IMR-90 (cell line): ENCODE results near the gene EEF1AKMT2.

Experiments used
- BHLHE40 ChIP-seq: fragments of 150-350 bp; IDR thresholded peaks from 2 replicates; pipeline ENCODE4 v1.6.1; 2016; ENCODE audit warnings: mild to moderate bottlenecking, low read depth, low read length
- CEBPB ChIP-seq: IDR thresholded peaks from 2 replicates; pipeline ENCODE4 v1.6.1; 2012; ENCODE audit warnings: low read depth, low read length, improper control_type of control experiment
- CHD1 ChIP-seq: IDR thresholded peaks from 2 replicates; pipeline ENCODE4 v1.6.1; 2012; ENCODE audit warnings: low read depth, low read length, improper control_type of control experiment
- FOS ChIP-seq: fragments of 150-350 bp; IDR thresholded peaks from 2 replicates; pipeline ENCODE4 v1.6.1; 2016; ENCODE audit warnings: low read depth, low read length
- MAZ ChIP-seq: IDR thresholded peaks from 2 replicates; pipeline ENCODE4 v1.6.1; 2012; ENCODE audit warnings: low read depth, mild to moderate bottlenecking, low read length, improper control_type of control experiment, moderate library complexity, borderline replicate concordance
- POLR2A ChIP-seq: IDR thresholded peaks from 2 replicates; pipeline ENCODE4 v1.6.1; 2012; ENCODE audit warnings: mild to moderate bottlenecking, low read depth, low read length
- RAD21 ChIP-seq: IDR thresholded peaks from 2 replicates; pipeline ENCODE4 v1.6.1; 2012; ENCODE audit warnings: low read length, improper control_type of control experiment
- RCOR1 ChIP-seq: IDR thresholded peaks from 2 replicates; pipeline ENCODE4 v1.6.1; 2012; ENCODE audit warnings: mild to moderate bottlenecking, low read length, improper control_type of control experiment; ENCODE audit not compliant: insufficient replicate concordance
- RFX5 ChIP-seq: IDR thresholded peaks from 2 replicates; pipeline ENCODE4 v1.8.0; 2012; ENCODE audit warnings: low read depth, mild to moderate bottlenecking, low read length, moderate library complexity
- SMC3 ChIP-seq: fragments of 150-350 bp; IDR thresholded peaks from 2 replicates; pipeline ENCODE4 v1.6.1; 2016; ENCODE audit warnings: low read depth, mild to moderate bottlenecking, antibody characterized with exemption, low read length, moderate library complexity
- TF ChIP-seq, protein P1 (sequence below): conservative IDR thresholded peaks from 2 replicates; pipeline ENCODE4 v1.5.1; 2012; ENCODE audit warnings: mild to moderate bottlenecking, low read depth, low read length, improper control_type of control experiment
- TF ChIP-seq, protein P2 (sequence below): fragments of 150-350 bp; IDR thresholded peaks from 2 replicates; pipeline ENCODE4 v1.6.1; 2017; ENCODE audit warnings: mild to moderate bottlenecking, antibody characterized with exemption, low read length, low read depth

DNA sequence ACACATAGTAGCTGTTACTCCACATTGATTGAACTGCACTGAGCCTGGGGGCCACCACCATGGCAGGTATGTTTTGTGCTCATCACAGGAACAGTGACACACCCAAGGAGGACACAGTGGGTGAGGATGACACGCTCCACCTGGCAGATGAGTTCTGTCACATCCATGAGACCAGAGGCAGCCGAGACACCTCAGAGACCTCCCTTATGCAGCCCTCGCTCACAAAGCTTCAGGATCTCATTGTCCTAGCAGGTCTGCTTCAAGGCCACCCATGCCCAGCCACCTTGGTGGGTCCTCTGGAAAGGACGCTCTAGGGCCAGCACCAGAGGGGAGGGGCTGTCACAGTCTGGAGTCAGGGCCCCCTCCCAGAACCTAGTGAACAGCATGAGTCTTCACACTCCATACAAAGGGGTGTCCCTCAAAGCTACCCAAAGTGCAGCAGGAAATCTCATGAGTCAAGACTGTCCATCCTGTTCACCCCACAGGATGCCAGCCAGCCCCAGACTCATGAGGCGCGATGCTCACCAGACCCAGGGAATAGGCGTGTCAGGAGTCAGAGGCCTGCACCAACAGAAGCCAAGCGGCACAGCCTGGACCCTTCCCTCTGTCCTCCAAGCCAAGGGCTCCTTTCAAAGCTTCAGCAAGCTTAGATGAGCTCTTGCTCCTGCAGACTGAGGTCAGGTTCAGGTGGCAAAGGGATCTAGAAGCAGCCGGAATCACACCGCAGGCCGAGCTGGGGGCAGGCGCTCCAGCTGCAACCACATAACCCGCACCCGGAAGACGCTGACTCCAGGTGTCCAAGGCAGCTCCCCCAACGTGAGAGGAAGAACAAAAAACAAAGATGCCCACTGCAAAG lies 57.1 kb downstream of the EEF1AKMT2 start:
- TF ChIP-seq, protein P1, sequence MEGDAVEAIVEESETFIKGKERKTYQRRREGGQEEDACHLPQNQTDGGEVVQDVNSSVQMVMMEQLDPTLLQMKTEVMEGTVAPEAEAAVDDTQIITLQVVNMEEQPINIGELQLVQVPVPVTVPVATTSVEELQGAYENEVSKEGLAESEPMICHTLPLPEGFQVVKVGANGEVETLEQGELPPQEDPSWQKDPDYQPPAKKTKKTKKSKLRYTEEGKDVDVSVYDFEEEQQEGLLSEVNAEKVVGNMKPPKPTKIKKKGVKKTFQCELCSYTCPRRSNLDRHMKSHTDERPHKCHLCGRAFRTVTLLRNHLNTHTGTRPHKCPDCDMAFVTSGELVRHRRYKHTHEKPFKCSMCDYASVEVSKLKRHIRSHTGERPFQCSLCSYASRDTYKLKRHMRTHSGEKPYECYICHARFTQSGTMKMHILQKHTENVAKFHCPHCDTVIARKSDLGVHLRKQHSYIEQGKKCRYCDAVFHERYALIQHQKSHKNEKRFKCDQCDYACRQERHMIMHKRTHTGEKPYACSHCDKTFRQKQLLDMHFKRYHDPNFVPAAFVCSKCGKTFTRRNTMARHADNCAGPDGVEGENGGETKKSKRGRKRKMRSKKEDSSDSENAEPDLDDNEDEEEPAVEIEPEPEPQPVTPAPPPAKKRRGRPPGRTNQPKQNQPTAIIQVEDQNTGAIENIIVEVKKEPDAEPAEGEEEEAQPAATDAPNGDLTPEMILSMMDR: no peak
- TF ChIP-seq, protein P2, sequence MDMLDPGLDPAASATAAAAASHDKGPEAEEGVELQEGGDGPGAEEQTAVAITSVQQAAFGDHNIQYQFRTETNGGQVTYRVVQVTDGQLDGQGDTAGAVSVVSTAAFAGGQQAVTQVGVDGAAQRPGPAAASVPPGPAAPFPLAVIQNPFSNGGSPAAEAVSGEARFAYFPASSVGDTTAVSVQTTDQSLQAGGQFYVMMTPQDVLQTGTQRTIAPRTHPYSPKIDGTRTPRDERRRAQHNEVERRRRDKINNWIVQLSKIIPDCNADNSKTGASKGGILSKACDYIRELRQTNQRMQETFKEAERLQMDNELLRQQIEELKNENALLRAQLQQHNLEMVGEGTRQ: no peak
- TF ChIP-seq FOS: no peak
- TF ChIP-seq RFX5: no peak
- TF ChIP-seq POLR2A: no peak
- TF ChIP-seq BHLHE40: no peak
- no peak for TF ChIP-seq RAD21
- no peak for TF ChIP-seq CHD1
- no peak for TF ChIP-seq RCOR1
- TF ChIP-seq MAZ: no peak
- no peak for TF ChIP-seq CEBPB
- TF ChIP-seq SMC3: no peak
